Middle frontal gyrus (tissue), 1 donor: ENCODE data around the gene TROAP.
"Not testable (repeated sequence)": the region's sequence is repeated elsewhere in the genome, so short reads cannot be mapped to it uniquely, and the experiment has no call there.

Source experiments
- DNase-seq: peaks from one replicate; pipeline ENCODE4 v3.0.0-alpha.2; 2015; ENCODE audit warnings: low spot score; ENCODE audit errors: extremely low spot score

The TROAP gene

DNA sequence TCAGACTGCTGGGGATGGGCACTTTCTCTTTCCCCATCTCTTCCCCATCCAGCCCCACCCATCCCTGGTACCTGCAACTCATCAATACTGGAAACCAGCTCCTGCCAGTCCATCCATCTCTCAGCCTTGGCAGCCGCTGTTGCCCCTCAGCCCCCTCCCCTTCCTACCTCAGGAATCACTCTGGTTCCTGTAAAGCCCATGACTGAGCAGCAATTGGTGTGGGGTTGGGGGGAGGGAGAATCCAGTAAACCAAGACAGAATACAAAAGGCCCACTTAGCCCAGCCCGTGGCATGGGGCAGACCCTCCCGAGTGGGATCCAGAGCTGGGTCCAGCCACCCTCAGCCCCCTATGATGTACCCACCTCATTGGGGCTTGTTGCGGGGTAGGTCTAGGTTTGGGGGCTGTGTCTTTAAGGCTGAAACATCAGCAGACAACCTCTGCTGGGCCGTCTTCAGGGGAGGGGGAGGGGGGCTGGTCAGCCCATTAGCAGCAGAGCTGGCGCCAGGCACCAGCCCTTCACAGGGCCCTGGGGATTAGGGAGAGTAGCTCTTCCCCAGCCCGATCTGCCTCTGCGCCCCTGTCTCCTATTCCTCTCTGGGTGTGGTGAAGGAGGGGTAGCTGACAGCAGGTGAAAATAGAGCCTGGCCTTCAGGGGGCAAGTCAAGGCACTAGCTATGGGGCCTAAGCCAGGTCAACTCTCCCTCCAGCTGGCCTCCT lies 28.8 kb upstream of the TROAP start:
- DNase-seq = no peak

- no peak for DNase-seq
These were observed 28.3 kb upstream of the TROAP start for GRCh38 chr12:49294804-49295081.

DNA sequence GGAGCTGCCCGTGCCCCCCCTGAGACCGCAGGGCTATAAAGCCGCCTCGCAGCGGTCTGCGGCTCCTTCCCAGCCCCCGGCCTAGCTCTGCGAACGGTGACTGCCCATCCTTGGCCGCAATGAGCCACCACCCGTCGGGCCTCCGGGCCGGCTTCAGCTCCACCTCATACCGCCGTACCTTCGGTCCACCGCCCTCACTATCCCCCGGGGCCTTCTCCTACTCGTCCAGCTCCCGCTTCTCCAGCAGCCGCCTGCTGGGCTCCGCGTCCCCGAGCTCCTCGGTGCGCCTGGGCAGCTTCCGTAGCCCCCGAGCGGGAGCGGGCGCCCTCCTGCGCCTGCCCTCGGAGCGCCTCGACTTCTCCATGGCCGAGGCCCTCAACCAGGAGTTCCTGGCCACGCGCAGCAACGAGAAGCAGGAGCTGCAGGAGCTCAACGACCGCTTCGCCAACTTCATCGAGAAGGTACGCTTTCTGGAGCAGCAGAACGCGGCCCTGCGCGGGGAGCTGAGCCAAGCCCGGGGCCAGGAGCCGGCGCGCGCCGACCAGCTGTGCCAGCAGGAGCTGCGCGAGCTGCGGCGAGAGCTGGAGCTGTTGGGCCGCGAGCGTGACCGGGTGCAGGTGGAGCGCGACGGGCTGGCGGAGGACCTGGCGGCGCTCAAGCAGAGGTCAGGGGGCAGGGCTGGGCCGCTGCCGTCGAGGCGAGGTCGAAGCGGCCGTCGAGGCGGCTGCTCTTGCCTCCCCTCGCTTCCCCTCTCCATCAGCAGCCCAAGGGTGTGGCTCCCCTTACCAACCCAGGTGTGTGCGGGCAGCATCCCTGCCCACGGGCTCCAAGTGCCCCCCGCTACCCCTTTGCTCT lies 27.7 kb upstream of the TROAP start, which contains the start of gene PRPH:
Gene PRPH (plus strand): TSS at position 66 of the 855 bp plus-strand sequence. CDS start 54 bp downstream, at position 120.
- no peak for DNase-seq

DNA sequence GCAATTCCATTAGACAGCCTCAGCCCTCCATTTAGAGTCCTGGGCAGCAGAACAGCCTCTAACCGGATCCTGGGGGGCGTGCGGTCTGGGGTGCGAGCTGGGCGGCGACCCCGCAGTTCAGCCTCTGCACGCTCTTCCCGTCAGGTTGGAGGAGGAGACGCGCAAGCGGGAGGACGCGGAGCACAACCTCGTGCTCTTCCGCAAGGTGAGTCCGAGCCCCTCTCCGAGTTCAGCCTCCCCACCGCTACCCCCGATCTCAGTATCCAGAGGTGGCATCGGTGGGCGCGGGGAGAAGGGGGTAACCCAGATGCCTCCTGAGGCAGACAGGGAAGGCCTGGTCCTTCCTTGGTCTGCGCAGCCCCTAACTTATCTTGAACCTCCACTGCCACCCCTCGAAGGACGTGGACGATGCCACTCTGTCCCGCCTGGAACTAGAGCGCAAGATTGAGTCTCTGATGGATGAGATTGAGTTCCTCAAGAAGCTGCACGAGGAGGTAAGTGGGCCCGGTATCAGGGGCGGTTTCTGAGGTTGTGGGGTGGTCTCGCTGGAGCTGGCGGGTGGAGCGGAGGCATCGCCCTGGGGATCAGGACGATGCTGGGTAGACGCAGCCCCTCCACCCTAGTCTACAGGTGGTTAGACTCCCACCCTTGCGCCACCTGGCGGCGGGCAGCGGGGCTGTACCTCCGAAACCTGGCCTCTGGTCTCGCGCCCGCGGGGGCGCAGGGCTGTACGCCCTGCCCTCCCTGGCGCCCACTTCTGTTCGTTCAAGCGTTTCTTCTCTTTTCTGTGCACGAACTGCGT lies 26.8 kb upstream of the TROAP start:
- DNase-seq = no peak

- DNase-seq = no peak
These were observed 26.0 kb upstream of the TROAP start for GRCh38 chr12:49296836-49297694.

DNA sequence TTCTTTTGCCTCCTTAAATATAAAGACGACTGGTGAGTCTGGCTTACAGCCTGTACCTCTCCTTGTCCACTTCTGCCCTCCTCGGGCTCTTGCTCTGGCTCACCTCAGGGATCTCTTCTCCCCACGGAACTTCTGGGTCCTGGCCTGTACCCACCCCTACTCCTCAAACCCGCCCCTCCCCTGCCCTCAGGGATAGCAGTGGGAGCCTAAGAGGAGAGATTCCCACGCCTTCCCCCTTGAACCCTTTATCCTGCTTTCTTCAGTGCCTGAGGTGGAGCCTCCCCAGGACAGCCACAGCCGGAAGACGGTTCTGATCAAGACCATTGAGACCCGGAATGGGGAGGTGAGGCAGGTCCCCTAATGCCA lies 25.4 kb upstream of the TROAP start:
- no peak for DNase-seq

DNA sequence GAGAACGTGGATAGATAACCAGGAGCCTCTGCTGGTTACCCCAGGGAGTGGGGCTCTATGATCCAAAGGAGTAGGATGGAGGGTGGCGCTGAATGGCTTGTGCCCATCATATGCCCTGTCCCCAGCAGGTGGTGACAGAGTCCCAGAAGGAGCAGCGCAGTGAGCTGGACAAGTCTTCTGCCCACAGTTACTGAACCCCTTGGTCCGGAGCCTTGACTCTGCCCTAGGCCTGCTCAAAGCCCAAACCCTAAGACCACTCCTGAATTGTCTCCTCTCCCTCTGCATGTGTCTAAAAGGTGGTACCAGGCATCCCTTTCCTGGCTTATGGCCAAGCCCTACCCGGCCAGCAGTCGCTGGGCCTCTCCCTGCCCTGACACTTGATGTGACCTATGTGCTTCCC lies 24.9 kb upstream of the TROAP start:
- DNase-seq = no peak

GRCh38 chr12:49301760-49302159 lies 21.3 kb upstream of the TROAP start:
- no peak for DNase-seq

GRCh38 chr12:49304161-49304560 lies 18.9 kb upstream of the TROAP start:
- DNase-seq = no peak

DNA sequence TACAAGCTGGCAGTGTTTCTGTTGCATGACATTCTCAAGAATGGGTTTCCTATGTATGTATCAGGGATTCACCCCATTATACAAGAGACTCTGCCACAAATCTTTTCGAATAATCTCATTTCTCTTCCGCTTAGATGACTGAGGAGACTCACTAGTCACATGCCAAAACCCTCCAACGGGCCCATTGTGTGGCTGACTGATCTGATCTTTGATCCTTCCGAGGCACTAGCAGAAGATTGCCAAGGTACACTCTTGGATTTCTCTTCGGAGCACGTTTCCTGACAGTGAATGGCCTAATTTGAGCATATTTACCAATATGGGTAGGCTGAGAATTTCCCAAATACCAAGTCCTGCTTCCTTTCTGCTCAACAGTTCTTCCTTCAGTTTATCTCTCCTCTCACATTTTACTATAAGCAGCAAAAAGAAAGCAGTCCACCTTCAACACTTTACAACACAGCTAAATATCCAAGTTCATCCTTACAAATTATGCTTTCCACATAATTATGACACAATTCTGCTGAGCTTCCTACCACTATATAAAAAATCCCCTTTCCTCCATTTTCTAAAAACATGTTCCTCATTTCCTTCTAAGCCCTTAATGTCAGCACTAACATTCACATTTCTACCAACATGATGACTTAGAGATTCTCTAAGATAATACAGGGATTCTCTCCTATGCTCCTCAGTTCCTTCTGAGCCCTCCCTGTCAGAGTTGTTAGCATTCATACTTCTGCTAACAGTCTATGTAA lies 17.1 kb upstream of the TROAP start:
- DNase-seq = no peak

DNA sequence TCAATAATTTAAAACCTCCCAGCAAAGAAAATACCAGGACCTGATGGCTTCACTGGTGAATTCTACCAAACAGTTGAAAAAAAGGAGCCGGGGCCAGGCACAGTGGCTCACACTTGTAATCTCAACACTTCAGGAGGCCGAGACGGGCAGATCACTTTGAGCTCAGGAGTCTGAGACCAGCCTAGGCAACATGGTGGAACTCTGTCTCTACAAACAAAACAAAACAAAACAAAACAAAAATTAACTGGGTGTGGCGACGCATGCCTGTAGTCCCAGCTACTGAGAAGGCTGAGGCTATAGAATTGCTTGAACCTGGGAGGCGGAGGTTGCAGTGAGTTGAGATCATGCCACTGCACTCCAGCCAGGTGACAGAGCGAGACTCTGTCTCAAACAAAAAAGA lies 13.7 kb upstream of the TROAP start:
- DNase-seq = no peak

DNA sequence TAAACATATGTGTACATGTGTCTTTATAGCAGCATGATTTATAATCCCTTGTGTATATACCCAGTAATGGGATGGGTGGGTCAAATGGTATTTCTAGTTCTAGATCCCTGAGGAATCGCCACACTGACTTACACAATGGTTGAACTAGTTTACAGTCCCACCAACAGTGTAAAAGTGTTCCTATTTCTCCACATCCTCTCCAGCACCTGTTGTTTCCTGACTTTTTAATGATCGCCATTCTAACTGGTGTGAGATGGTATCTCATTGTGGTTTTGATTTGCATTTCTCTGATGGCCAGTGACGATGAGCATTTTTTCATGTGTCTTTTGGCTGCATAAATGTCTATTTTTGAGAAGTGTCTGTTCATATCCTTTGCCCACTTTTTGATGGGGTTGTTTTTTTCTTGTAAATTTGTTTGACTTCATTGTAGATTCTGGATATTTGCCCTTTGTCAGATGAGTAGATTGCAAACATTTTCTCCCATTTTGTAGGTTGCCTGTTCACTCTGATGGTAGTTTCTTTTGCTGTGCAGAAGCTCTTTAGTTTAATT lies 12.5 kb upstream of the TROAP start:
- not testable (repeated sequence) for DNase-seq

- DNase-seq = no peak
These were observed 8.2 kb upstream of the TROAP start for GRCh38 chr12:49314811-49315210.

- DNase-seq = not testable (repeated sequence)
These were observed 5.9 kb upstream of the TROAP start for GRCh38 chr12:49317118-49317517.

DNA sequence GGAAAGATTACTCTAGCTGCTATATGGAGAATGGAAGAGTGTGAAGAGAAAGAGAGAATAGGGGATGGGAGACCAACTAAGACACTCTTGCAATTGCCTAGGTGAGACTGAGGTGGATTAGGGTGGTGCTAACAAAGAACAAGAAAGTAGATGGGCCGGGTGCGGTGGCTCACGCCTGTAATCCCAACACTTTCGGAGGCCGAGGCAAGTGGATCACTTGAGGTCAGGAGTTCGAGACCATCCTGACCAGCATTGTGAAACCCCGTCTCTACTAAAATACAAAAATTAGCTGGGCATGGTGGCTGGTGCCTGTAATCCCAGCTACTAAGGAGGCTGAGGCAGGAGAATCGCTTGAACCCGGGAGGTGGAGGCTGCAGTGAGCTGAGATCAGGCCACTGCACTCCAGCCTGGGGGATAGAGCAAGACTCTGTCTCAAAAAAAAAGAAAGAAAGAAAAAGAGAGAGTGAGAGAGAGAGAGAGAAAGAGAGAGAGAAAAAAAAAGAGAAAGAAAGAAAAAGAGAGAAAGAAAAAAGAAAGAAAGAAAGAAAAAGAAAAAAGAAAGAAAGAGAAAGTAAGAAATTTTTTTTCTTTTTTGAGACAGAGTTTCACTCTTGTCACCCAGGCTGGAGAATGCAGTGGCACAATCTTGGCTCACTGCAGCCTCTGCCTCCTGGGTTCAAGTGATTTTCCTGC lies 2.5 kb upstream of the TROAP start:
- DNase-seq = not testable (repeated sequence)

DNA sequence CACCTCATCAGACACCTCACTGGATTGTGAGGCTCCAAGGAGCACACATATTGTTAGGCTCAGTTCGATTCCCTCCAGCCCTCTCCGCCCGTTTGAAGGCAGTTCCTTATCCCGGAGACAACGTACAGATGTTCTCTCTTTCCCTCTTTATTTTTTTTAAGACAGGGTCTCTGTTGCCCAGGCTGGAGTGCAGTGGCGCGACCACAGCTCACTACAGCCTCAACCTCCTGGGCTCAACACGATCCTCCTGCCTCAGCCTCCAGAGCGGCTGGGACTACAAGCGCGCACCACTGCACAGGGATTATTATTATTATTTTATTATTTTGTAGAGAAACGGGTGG lies 718 bp upstream of the TROAP start:
- DNase-seq = no peak

DNA sequence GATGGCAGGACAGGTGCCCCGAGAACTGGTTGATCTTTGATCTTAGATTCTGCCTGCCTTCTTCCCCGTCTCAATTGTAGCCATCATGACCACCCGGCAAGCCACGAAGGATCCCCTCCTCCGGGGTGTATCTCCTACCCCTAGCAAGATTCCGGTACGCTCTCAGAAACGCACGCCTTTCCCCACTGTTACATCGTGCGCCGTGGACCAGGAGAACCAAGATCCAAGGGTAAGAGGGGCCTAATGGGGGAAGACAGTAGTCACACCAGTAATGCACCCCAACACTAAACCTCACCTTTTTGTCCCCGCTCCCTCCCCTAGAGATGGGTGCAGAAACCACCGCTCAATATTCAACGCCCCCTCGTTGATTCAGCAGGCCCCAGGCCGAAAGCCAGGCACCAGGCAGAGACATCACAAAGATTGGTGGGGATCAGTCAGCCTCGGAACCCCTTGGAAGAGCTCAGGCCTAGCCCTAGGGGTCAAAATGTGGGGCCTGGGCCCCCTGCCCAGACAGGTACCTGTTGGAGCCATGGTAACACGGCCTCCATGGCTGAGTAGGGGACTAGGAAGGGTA lies 556 bp downstream of the TROAP start:
- DNase-seq = no peak

DNA sequence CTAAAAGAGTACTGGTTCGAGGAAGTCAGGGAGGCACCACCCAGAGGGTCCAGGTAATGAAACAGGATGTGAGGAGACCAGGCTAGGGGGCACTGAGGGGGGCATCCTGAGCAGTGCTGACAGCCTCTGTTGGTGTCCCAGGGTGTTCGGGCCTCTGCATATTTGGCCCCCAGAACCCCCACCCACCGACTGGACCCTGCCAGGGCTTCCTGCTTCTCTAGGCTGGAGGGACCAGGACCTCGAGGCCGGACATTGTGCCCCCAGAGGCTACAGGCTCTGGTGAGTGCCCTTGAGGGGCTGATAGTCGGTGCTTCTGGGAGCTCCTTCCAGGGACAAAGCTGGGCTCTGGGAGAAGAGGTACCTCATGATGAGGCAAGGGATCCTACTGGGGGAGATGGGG lies 2.6 kb downstream of the TROAP start:
- no peak for DNase-seq

- no peak for DNase-seq
These were observed 4.3 kb downstream of the TROAP start for GRCh38 chr12:49327368-49327767.
